Stimulated activated CD8-positive, alpha-beta memory T cell treated with anti-CD3 and anti-CD28 coated beads, Interleukin-4, amount 100 ng/mL, for 24 hours (primary cell): Measurements from ENCODE around the gene ABLIM2.
"Not testable (repeated sequence)": the region's sequence is repeated elsewhere in the genome, so short reads cannot be mapped to it uniquely, and the experiment has no call there.

Source experiments
- DNase-seq: peaks from one replicate; pipeline ENCODE4 v3.0.0-alpha.2; 2020; ENCODE audit warnings: low read depth

Gene ABLIM2

GRCh38 chr4:7962609-7963508, 195.8 kb downstream of the ABLIM2 start:
- DNase-seq, result no peak

DNA sequence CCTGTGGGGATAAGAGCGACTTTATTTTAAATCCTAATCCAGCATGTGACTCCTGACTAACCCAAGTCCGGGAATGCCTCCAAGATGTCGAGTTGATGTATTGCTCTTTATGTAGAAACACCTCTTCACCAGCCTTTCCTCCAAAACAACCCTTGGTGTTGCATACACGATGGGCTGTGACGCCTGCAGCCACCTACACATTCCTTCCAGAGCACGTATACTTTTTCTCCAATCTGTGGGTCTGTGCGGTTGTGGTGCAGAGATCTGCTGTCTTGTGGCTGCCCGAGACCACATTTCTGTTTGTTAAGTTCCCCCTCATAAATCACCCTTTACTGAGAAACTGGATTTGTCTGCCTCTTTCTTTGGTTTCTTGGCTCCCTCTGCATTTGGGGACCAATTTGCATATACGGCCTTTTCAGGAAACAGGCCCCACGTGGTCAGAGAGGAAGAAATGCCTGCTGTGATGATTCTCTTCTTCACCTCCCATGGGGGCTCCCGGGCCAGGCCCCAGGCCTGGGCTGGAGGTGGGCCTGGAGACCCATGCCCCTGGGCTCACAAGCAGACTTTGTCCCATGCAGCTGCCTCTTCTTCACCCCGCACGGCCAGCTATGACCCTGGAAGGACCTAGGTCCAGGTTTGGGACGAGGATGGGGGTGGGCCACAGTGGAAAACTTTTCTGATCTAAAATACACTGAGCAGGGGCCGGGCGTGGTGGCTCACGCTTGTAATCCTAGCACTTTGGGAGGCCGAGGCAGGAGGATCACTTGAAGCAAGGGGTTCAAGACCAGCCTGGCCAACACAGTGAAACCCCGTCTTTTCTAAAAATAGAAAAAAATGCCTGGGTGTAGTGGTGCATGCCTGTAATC, 197.6 kb downstream of the ABLIM2 start:
- DNase-seq, result peak; percentile 59

GRCh38 chr4:7960017-7960789, 198.4 kb downstream of the ABLIM2 start:
- DNase-seq, result no peak

DNA sequence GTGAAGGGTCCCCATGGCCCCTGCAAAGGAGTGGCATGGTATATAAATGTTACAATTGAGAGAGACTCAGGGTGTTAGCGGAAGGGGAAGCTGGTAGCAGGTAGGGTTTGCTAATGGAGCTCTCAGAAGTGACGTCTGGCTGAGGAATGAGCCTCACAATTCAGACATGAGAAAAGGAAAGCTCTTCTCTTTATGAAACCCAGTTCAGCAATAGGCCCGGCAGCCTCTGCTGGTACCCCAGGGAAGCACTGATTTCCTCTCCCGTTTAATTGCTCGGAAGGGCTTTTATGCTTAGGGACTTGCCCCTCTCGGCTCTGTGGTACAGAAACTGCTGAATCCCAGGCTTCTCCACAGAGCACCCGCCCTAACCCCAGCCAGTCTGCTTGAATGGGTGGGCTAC, 199.5 kb downstream of the ABLIM2 start:
- no peak for DNase-seq

DNA sequence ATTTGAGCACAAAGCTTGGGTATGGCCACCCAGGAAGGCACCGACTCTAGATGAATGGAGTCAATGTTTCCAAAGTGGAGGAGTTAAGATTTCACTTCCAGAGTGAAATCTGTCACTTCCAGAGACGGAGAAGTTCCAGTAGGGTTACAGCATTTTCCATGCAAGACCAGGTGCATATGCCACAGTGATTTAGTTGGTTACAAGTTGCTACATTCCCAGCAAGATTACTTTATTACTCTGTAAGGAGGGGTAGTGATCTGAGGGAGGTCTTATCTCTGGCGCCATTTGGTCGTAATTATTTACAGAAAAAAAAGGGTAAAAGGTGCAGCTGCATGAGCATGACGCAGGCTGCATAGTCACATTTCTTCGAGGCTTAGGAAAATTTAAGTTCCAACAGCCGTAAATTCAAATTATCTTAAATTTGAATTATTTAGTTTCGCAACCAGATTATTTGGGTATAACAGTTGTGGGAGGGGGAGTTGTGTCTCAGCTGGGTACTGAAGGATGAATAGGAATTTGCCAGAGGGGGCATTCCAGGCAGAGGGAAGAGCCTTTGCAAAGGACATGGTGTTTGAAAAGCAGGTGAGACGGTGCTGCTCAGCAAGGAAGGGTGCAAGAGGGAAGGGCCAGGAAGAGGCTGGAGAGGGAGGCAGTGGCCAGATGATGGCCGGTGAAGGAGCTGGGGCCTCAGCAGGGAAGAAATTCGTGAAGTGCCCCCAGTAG, 201.5 kb downstream of the ABLIM2 start:
- DNase-seq, result no peak

DNA sequence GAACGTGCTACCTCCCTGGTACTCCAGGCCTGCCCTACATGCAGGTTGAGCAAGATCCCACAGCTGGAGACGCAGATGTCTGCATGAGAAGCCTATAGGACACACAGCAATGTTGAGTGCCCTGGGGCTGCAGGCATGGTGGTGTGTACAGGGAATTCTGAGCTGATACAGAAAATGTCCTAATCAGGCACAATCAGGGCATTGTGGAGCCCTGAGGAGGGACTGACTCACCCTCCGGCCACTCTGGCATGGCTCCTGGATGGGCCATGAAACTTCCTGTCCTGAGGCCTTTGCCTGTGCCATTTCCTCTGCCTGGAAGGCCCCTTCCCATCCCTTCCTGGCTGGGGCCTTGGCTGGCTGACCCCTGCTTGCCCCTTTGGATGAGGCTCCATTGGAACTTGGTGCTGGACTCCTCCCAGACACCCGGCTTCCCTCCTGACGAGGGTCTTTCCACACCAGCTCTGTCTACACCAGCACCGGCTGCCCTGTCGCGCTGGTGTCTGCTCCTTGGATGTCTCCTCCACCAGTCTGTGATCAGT, 202.3 kb downstream of the ABLIM2 start:
- DNase-seq, result no peak

DNA sequence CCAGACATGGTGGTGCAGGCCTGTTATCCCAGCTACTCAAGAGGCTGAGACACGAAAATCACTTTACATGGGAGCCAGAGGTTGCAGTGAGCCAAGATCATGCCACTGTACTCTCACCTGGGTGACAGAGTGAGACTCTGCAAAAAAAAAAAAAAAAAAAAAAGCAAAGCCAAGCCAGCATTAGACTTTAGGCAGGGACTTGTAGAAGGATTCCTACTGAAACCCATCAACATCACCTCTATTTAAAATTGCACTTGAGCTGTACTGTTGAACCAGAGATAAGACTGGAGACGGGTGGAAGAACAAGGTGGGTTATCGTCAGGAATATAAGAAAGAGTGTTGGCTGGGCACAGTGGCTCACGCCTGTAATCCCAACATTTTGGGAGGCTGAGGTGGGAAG, 203.2 kb downstream of the ABLIM2 start:
- no peak for DNase-seq

DNA sequence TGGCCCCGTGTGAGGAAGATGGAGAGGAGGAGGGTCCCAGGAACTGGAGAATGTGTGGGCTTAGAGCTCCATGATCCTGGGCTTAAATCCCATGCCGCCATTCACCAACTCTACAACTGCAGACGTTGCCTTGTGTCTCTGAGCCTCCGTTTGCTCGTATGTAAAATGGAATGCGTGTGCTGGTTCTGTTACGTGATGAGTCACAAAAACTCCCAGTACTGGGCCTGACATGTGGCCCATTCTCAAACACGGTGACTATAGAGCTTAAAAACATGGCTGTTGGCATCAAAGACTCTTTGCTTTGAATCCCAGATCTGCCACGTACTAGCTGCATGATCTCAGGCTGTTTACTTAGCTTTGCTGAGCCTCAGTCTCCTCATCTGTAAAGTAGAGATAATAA, 206.0 kb downstream of the ABLIM2 start:
- no peak for DNase-seq

DNA sequence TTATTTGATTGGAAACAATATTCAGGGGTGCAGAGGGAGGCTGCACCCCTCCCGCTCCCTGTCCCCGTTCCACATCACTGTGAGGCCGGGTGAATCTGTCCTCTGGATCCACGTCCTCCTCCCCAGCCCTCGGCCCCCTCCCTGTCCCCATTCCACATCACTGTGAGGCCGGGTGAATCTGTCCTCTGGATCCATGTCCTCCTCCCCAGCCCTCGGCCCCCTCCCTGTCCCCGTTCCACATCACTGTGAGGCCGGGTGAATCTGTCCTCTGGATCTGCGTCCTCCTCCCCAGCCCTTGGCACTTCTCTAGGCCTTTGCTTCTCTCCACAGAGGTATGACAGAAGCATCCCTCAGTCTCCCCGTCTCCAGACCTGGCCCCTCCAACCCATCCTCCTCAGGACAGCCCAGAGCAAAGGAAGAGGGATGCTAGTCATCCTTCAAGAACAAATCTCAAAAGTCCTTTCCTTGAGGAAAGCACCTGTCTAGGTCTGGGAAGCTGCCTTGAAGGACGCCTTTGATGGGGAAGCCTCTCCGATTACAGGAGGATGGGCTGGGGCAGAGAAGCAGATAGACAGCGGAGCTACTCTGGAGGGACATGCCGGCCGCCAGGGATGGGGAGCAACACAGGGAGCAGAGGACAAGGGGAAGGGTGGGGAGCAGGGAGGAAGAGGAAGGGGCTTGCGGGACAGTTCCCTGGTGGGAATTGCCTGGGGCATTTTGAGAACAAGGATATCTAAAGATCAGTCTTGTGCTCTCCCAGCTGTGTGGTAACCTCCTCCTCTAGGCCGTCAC, 208.1 kb downstream of the ABLIM2 start:
- DNase-seq, result no peak

DNA sequence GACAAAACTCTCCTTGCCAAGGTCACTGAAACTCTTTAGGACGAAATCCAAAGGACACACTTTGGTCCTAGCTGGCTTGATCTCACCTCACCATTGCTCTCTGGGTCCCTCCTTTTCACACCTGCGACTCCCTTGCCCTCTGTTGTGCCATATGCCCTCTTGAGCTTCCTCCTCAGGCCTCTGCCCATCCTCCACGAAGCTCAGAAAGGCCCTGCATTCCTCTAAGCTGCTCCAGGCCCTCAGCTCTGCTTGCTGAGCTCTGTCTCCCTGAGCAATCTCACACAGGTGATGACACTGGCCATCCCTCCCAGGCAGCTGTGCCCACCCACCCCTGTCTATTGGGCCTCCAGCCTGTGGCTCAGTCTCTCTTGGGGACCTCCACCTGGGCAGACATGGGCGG, 208.9 kb downstream of the ABLIM2 start:
- no peak for DNase-seq

DNA sequence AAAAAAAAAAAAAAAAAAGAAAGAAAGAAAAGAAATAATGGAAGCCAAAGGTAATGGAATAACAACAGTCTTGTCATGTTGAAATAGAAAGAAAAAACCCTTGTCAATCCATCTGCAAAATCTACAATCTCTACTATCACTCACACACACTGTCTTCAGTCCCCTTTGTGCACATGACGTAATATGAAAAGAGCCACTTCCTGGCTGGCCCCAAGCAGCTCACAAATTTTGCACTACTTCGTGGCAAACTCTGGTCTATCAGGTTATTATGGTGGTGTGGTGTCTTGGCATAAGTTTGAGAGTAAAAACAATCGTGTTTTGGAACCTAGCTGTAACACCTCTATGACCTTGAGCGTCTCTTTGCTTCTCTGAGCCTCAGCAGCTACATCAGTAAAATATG, 210.7 kb downstream of the ABLIM2 start:
- no peak for DNase-seq

- no peak for DNase-seq
Observed at GRCh38 chr4:7945709-7946380, 212.8 kb downstream of the ABLIM2 start.

GRCh38 chr4:7944599-7945220, 213.9 kb downstream of the ABLIM2 start:
- no peak for DNase-seq

GRCh38 chr4:7943688-7944087, 214.9 kb downstream of the ABLIM2 start:
- DNase-seq, result not testable (repeated sequence)

DNA sequence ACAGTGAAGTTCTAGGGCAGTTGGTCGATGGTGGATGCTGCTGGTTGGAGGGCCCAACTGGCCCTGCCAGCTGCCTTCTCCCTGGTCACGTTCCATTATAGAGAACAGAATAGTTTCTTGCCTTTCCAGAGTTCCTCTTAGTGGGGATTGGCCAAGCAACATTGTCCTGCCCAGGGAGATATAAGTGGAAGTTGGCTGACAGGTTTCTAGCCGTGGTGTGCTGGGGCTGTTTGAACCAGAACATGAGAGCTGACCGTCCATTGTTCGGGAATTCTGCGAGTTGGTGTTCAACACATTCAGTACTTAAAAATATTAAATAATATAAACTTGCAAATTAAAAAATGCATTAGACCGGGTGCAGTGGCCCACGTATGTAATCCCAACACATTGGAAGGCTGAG, 215.4 kb downstream of the ABLIM2 start:
- no peak for DNase-seq

DNA sequence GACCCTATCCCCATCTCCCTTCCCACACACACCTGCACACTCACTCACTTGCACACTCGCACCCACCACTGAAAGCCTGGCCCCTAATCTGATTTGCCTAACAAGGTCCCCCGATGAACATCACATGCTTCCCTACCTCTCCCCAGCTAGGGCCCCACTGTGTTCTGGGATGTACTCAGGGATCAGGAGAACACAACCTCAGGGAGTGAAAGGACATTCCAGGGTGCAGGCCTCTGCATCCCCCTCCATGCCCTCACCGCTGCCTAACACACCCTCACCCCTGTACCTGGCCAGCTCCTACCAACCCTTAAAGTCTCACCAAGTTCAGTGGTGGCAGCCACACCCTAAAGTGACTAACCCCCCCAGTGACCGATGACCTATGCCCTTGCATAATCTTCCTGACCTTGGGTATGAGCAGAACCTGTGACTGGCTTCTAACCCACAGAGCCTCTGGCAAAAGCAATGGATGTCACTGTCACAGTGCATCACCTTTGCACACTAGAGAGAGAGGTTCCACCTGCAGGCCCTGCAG, 216.6 kb downstream of the ABLIM2 start:
- no peak for DNase-seq

- DNase-seq, result no peak
Observed at GRCh38 chr4:7941111-7941964, 217.3 kb downstream of the ABLIM2 start.
